Tibial nerve (tissue), 4 donors: ENCODE results near the gene ANO4. TPM values are rescaled to one million over a fixed set of nuclear protein-coding genes. Genes with fewer than 3 reads are reported as not detected.

Source experiments
- DNase-seq, 2 donors: peaks; one replicate each; pipeline ENCODE4 v3.0.0-alpha.2; 2019; ENCODE audit warnings: low spot score in 2 of 2
- H3K27ac ChIP-seq, 4 donors: fragments of 200-600 bp; sonication (generic) in 3 of 4; one replicate each; pipeline ENCODE4 v1.5.1; 2017 to 2019; ENCODE audit warnings: mild to moderate bottlenecking in 1 of 4
- H3K27me3 ChIP-seq, 2 donors: fragments of 200-600 bp; sonication (generic) in 1 of 2; one replicate each; pipeline versions ENCODE4 v1.5.1 to v1.6.0; 2017 to 2019
- H3K36me3 ChIP-seq, 3 donors: fragments of 200-600 bp; sonication (generic); one replicate each; pipeline ENCODE4 v1.5.1; 2018 to 2019
- H3K4me1 ChIP-seq, 4 donors: fragments of 200-600 bp; sonication (generic) in 3 of 4; one replicate each; pipeline ENCODE4 v1.5.1; 2017 to 2019
- H3K4me3 ChIP-seq, 4 donors: fragments of 200-600 bp; sonication (generic) in 3 of 4; one replicate each; pipeline ENCODE4 v1.5.1; 2017 to 2019; ENCODE audit warnings: mild to moderate bottlenecking in 1 of 4, moderate library complexity in 1 of 4
- H3K9me3 ChIP-seq, 4 donors: fragments of 200-600 bp; sonication (generic) in 3 of 4; one replicate each; pipeline ENCODE4 v1.5.1; 2017 to 2019
- EP300 ChIP-seq, 2 donors: sonication (generic); formaldehyde crosslinking; IDR thresholded peaks; one replicate each; pipeline ENCODE4 v1.6.1; 2017; ENCODE audit warnings: antibody characterized with exemption in 2 of 2, mild to moderate bottlenecking in 1 of 2
- POLR2A ChIP-seq, 2 donors: fragments of 450-650 bp; IDR thresholded peaks; one replicate each; pipeline ENCODE4 v1.6.1; 2017; ENCODE audit warnings: antibody characterized with exemption in 2 of 2, mild to moderate bottlenecking in 2 of 2, moderate library complexity in 2 of 2
- WGBS, 2 donors: methylation state at CpG; one replicate each; pipeline ENCODE4 v1.1.5; 2018; 5-methylcytosine and 5-hydroxymethylcytosine counted together
- total RNA-seq, 4 donors: library from RNA; depleted of rRNA; stranded (reverse); fragments of >200 nt; gene quantifications; one replicate each; pipeline ENCODE4 v1.1.0, GENCODE V29; 2016
- TF ChIP-seq, protein P1 (sequence below), 5 experiments: fragments of 200-600 bp in 3 of 5; fragments of 450-650 bp in 2 of 5; sonication (generic) in 3 of 5; IDR thresholded peaks; one replicate each; pipeline ENCODE4 v1.5.1; 2016 to 2019; ENCODE audit warnings: antibody characterized with exemption in 5 of 5, mild to moderate bottlenecking in 3 of 5, moderate library complexity in 2 of 5

ANO4 gene
- total RNA-seq, 4 donors from 2014 or later: 0.63 to 3.9 (median 1.3) TPM; not detected in 1

DNA sequence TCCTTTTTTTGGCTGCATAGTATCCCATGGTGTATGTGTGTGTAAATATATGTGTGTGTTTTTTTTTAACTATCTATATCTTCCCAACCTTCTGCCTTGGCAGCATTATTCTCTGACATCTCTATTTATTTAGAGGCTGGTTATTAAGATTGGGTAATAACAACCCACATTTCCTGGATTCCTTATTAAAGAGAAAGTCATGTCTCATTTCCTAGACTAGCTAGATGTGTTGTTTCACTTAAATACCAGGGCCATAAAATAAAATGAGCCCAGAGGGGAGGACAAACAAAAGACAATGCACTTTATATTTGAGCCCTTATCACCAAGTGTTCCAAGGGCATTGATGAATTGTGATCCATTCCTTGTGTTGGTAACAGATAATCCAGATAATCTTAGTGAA, 246.4 kb downstream of the ANO4 start:
- Histone ChIP-seq H3K4me3 (no peak overlapping the region), H3K27me3 (no peaks in the 10 kb centered on the region), H3K36me3 (no peaks in the 10 kb centered on the region), H3K9me3 (no peaks in the 10 kb centered on the region), H3K4me1 (no peaks in the 10 kb centered on the region), H3K27ac (no peak overlapping the region)
- no peak for TF ChIP-seq EP300 (IDR thresholded peaks at IDR 0.05)
- TF ChIP-seq POLR2A (IDR thresholded peaks at IDR 0.05): no peak
- TF ChIP-seq, protein P1, sequence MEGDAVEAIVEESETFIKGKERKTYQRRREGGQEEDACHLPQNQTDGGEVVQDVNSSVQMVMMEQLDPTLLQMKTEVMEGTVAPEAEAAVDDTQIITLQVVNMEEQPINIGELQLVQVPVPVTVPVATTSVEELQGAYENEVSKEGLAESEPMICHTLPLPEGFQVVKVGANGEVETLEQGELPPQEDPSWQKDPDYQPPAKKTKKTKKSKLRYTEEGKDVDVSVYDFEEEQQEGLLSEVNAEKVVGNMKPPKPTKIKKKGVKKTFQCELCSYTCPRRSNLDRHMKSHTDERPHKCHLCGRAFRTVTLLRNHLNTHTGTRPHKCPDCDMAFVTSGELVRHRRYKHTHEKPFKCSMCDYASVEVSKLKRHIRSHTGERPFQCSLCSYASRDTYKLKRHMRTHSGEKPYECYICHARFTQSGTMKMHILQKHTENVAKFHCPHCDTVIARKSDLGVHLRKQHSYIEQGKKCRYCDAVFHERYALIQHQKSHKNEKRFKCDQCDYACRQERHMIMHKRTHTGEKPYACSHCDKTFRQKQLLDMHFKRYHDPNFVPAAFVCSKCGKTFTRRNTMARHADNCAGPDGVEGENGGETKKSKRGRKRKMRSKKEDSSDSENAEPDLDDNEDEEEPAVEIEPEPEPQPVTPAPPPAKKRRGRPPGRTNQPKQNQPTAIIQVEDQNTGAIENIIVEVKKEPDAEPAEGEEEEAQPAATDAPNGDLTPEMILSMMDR (IDR thresholded peaks at IDR 0.05): no peak
- DNase-seq: no peak

DNA sequence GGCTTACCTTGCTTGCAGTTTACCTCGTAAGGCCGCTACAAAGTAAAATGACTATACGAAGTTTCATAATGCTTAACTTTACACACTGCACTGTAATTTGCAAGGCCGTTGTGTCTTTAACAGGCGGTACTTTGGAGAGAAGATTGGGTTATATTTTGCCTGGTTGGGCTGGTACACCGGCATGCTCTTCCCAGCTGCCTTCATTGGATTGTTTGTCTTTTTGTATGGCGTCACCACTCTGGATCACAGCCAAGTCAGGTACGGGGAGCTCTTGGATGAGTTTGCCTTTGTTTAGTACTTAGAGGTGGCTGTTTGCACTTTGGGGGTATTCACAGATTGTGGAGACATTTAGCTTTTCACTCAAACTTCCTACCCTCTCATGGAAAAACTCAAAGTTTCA, 247.6 kb downstream of the ANO4 start:
- TF ChIP-seq, protein P1 (IDR thresholded peaks at IDR 0.05): no peak
- TF ChIP-seq EP300 (IDR thresholded peaks at IDR 0.05): no peak
- no peak for TF ChIP-seq POLR2A (IDR thresholded peaks at IDR 0.05)
- no peaks in the 10 kb centered on the region for H3K4me1 ChIP-seq
- no peaks in the 10 kb centered on the region for H3K36me3 ChIP-seq
- DNase-seq: no peak
- whole genome bisulfite sequencing, 2 donors: 89 to 93% methylated on average over 8 of the region's 8 CpGs
- H3K4me3 ChIP-seq: no peak overlapping the region
- H3K27me3 ChIP-seq: no peaks in the 10 kb centered on the region
- no peaks in the 10 kb centered on the region for H3K9me3 ChIP-seq
- no peak overlapping the region for H3K27ac ChIP-seq

DNA sequence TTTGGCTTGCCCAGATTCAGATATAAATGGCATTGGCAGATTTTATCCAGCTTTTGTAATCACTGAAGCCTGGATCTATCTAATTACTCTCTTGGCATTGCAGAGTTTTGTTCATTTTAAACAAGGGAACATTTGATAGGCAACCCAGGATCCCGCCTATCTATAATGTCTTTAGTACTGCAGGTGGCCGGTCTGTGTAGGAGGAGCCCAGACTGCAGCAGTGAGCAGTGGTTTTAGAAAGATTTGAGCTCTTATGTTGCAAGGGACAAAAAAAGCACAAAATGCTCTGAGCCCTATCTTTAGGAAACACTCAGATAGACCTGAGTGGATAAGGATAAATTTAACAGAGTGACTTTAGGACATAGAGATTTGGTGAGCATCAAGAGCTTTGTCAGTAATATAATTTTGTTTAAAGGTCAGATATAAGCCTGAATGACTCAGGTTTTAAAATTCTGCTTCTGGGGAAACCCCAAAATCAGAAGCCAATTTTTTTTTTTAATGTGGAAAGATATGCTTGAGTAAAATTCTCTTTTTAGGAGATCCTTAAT, 250.0 kb downstream of the ANO4 start:
- Histone ChIP-seq H3K4me3 (no peak overlapping the region), H3K36me3 (no peaks in the 10 kb centered on the region), H3K27me3 (no peaks in the 10 kb centered on the region), H3K4me1 (no peaks in the 10 kb centered on the region), H3K27ac (no peak overlapping the region), H3K9me3 (no peaks in the 10 kb centered on the region)
- 69 to 71% methylated on average over 2 of the region's 2 CpGs for WGBS, 2 donors
- DNase-seq: no peak
- TF ChIP-seq EP300 (IDR thresholded peaks at IDR 0.05): no peak

DNA sequence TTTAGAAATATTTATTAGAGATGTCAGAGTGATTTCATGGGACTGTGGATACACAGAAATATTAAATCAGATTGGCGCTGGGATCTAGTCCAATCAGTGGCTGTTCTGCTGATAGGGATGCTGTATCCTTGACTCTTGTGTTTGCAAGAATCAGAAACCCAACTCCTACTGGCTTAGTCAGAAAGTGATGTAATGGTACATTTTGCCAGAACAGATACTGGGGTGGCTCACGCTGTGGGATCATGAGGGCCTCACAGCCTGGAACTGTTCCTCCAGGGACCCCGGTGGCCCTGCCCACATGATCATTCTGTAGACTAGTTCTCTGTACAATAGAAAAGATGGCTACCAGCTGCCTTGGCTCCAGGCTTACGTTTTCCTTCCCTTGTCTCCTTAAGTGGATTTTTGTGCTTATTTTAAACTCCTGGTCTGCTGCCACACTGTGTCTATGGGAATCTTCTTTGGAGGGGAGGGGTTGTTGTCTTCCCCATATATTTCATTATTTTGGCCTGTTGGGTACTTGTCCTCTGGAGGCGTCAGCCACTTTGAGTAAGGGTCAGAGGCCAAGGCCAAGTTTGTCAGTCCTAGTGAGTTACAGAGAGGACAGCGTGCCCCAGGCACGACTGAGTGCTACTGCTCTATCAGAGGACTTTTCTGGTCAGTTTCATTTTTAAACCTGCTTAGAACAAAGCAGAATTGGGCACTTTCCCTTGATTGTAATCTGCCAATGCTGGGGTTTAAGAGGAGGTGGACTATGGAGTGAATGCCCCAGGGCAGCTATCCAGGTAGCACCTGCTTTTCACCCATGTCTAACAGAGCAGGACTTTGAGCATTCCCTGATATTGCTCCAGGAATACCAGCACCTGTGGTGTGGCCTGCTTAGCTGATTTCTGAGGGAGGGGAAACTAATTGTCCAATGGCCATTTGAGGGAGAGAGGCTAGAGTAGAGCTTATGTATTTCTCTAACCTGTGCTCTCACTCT, 251.2 kb downstream of the ANO4 start:
- Histone ChIP-seq H3K27ac (no peak overlapping the region), H3K9me3 (no peaks in the 10 kb centered on the region)
- TF ChIP-seq EP300 (IDR thresholded peaks at IDR 0.05) (no peak), POLR2A (IDR thresholded peaks at IDR 0.05) (no peak)
- TF ChIP-seq, protein P1 (IDR thresholded peaks at IDR 0.05): no peak

DNA sequence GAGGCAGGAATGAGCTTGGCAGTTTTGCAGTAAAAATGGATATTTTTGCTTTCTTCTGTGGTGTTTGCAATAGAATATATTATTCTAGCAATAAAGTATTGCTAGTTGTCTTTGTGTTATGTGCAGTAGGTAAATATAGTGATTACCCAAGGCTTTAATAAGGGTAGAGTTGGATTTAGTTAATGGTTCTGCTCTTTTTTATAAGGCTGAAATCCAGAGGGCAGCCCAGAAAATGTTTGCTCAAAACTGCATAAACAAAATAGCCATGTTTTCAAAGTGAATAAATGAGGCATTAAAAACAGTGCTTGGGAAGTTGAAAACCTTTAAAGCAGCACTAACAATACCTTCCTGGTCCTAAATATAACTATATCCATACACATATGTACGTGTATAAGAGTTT, 253.1 kb downstream of the ANO4 start:
- Histone ChIP-seq H3K4me3 (no peak overlapping the region), H3K27me3 (no peaks in the 10 kb centered on the region), H3K9me3 (no peaks in the 10 kb centered on the region), H3K4me1 (peaks cover 0 to 10% (median 0%) of the 10 kb centered on the region in 4 donors), H3K36me3 (no peaks in the 10 kb centered on the region), H3K27ac (no peak overlapping the region)
- WGBS, 2 donors: 76 to 78% methylated on average over 1 of the region's 1 CpG
- DNase-seq: no peak
- TF ChIP-seq EP300 (IDR thresholded peaks at IDR 0.05) (no peak), POLR2A (IDR thresholded peaks at IDR 0.05) (no peak)
- TF ChIP-seq, protein P1 (IDR thresholded peaks at IDR 0.05): no peak

More for the DNA sequence above, 251.2 kb downstream of the ANO4 start:
- Histone ChIP-seq H3K27me3 (no peaks in the 10 kb centered on the region), H3K4me3 (no peak overlapping the region), H3K36me3 (no peaks in the 10 kb centered on the region), H3K4me1 (no peaks in the 10 kb centered on the region)
- no peak for DNase-seq
- 68 to 69% methylated on average over 7 of the region's 7 CpGs for WGBS, 2 donors
